ENCODE results near the gene PSMD7. TPM values are rescaled to one million over a fixed set of nuclear protein-coding genes. Genes with fewer than 3 reads are reported as not detected.
"Not testable (repeated sequence)": the region's sequence is repeated elsewhere in the genome, so short reads cannot be mapped to it uniquely, and the experiment has no call there.

The PSMD7 gene
- total RNA-seq, 1 donor from 2014 or later = 127 TPM

DNA sequence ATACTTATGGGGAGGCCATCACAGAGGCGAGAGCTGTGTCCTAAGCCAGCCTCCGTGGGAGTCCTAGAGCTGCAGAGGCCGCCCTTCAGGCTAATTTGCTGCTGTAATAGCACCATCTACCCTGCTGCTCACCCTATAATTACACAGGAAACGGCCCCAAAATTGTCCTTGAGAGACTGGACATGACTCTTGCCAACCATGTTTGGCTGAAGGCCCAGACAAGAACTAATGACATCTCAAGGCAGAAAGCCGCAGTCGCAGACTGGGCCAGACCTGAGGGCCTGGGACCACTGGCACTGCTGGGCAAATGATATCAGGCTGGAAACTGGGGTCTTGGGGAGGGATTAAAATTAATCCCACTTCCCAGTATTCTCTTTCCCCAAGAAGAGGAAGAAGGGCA is 24.1 kb downstream of the PSMD7 start:
- no peak overlapping the region for H3K4me3 Mint-ChIP-seq
- H3K27ac Mint-ChIP-seq = no peak overlapping the region
- no peak overlapping the region for H3K4me2 ChIP-seq
- H3K79me2 ChIP-seq (ENCODE audit: low read depth) = no peaks in the 10 kb centered on the region
- H3K4me3 ChIP-seq = no peak overlapping the region
- no peaks in the 10 kb centered on the region for H3K27me3 ChIP-seq
- no peak overlapping the region for H3K27ac ChIP-seq
- no peak overlapping the region for H3K9ac ChIP-seq
- no peaks in the 10 kb centered on the region for H3K9me3 ChIP-seq (ENCODE audit: low read depth)
- H3F3A ChIP-seq (ENCODE audit: low read depth) = no peaks in the 10 kb centered on the region
- H3K4me1 Mint-ChIP-seq = no peaks in the 10 kb centered on the region
- H3K36me3 ChIP-seq = no peaks in the 10 kb centered on the region
- H3K9me3 Mint-ChIP-seq = no peaks in the 10 kb centered on the region
- TF ChIP-seq, protein P1, sequence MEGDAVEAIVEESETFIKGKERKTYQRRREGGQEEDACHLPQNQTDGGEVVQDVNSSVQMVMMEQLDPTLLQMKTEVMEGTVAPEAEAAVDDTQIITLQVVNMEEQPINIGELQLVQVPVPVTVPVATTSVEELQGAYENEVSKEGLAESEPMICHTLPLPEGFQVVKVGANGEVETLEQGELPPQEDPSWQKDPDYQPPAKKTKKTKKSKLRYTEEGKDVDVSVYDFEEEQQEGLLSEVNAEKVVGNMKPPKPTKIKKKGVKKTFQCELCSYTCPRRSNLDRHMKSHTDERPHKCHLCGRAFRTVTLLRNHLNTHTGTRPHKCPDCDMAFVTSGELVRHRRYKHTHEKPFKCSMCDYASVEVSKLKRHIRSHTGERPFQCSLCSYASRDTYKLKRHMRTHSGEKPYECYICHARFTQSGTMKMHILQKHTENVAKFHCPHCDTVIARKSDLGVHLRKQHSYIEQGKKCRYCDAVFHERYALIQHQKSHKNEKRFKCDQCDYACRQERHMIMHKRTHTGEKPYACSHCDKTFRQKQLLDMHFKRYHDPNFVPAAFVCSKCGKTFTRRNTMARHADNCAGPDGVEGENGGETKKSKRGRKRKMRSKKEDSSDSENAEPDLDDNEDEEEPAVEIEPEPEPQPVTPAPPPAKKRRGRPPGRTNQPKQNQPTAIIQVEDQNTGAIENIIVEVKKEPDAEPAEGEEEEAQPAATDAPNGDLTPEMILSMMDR (IDR thresholded peaks at IDR 0.05) = no peak
- TF ChIP-seq EZH2 (IDR thresholded peaks at IDR 0.05) (no peak), EZH2phosphoT487 (IDR thresholded peaks at IDR 0.05) (no peak)
- no peak for DNase-seq (ENCODE audit: low spot score)
- H3K27me3 Mint-ChIP-seq (ENCODE audit: insufficient read depth, low read depth) = peaks cover 4% of the 10 kb centered on the region
- no peaks in the 10 kb centered on the region for H3K4me1 ChIP-seq
- no peak overlapping the region for H2AFZ ChIP-seq (replicated peaks)
- H3K36me3 Mint-ChIP-seq = peaks cover 2% of the 10 kb centered on the region
- no peaks in the 10 kb centered on the region for H4K20me1 ChIP-seq (ENCODE audit: low read depth)

- Mint-ChIP-seq H3K27ac (no peak overlapping the region), H3K27me3 (ENCODE audit: insufficient read depth, low read depth) (peaks cover 4% of the 10 kb centered on the region), H3K36me3 (peaks cover 6% of the 10 kb centered on the region), H3K4me1 (no peaks in the 10 kb centered on the region), H3K9me3 (no peaks in the 10 kb centered on the region), H3K4me3 (no peak overlapping the region)
- H3K4me3 ChIP-seq = no peak overlapping the region
- H3K27ac ChIP-seq = no peak overlapping the region
- no peaks in the 10 kb centered on the region for H3F3A ChIP-seq (ENCODE audit: low read depth)
- H3K79me2 ChIP-seq (ENCODE audit: low read depth) = no peaks in the 10 kb centered on the region
- no peak overlapping the region for H3K4me2 ChIP-seq
- no peaks in the 10 kb centered on the region for H3K27me3 ChIP-seq
- TF ChIP-seq EZH2 (IDR thresholded peaks at IDR 0.05) (no peak), EZH2phosphoT487 (IDR thresholded peaks at IDR 0.05) (no peak)
- no peaks in the 10 kb centered on the region for H4K20me1 ChIP-seq (ENCODE audit: low read depth)
- DNase-seq (ENCODE audit: low spot score) = no peak
- no peaks in the 10 kb centered on the region for H3K36me3 ChIP-seq
- H3K4me1 ChIP-seq = no peaks in the 10 kb centered on the region
- no peaks in the 10 kb centered on the region for H3K9me3 ChIP-seq (ENCODE audit: low read depth)
- no peak overlapping the region for H3K9ac ChIP-seq
- no peak overlapping the region for H2AFZ ChIP-seq (replicated peaks)
Observed at GRCh38 chr16:74321356-74321755, 24.7 kb downstream of the PSMD7 start.

- H3K9me3 Mint-ChIP-seq = no peaks in the 10 kb centered on the region
- no peaks in the 10 kb centered on the region for H3K9me3 ChIP-seq (ENCODE audit: low read depth)
- H3F3A ChIP-seq (ENCODE audit: low read depth) = no peaks in the 10 kb centered on the region
- H3K36me3 Mint-ChIP-seq = peaks cover 12% of the 10 kb centered on the region
- H3K79me2 ChIP-seq (ENCODE audit: low read depth) = no peaks in the 10 kb centered on the region
- no peaks in the 10 kb centered on the region for H3K36me3 ChIP-seq
- H3K4me2 ChIP-seq = no peak overlapping the region
- no peaks in the 10 kb centered on the region for H4K20me1 ChIP-seq (ENCODE audit: low read depth)
- no peak overlapping the region for H2AFZ ChIP-seq (replicated peaks)
- H3K4me1 Mint-ChIP-seq = no peaks in the 10 kb centered on the region
- H3K9ac ChIP-seq = no peak overlapping the region
- no peak overlapping the region for H3K27ac ChIP-seq
- TF ChIP-seq, protein P1 (IDR thresholded peaks at IDR 0.05) = no peak
- TF ChIP-seq EZH2phosphoT487 (IDR thresholded peaks at IDR 0.05) (no peak), EZH2 (IDR thresholded peaks at IDR 0.05) (no peak)
- no peak overlapping the region for H3K4me3 ChIP-seq
- no peak overlapping the region for H3K4me3 Mint-ChIP-seq
- no peak overlapping the region for H3K27ac Mint-ChIP-seq
- no peaks in the 10 kb centered on the region for H3K4me1 ChIP-seq
- no peak for DNase-seq (ENCODE audit: low spot score)
- H3K27me3 ChIP-seq = no peaks in the 10 kb centered on the region
- H3K27me3 Mint-ChIP-seq (ENCODE audit: insufficient read depth, low read depth) = peaks cover 4% of the 10 kb centered on the region
Observed at GRCh38 chr16:74322301-74322710, 25.7 kb downstream of the PSMD7 start.

GRCh38 chr16:74324777-74325176 is 28.2 kb downstream of the PSMD7 start:
- not testable (repeated sequence) for H3K27me3 ChIP-seq; H2AFZ ChIP-seq (replicated peaks); H3K4me1 ChIP-seq; H3K36me3 ChIP-seq; H3K4me3 ChIP-seq; H3K79me2 ChIP-seq (ENCODE audit: low read depth); H3F3A ChIP-seq (ENCODE audit: low read depth); H3K4me3 Mint-ChIP-seq; H3K27me3 Mint-ChIP-seq (ENCODE audit: insufficient read depth, low read depth); H4K20me1 ChIP-seq (ENCODE audit: low read depth); H3K9me3 ChIP-seq (ENCODE audit: low read depth); H3K4me1 Mint-ChIP-seq; H3K27ac ChIP-seq; DNase-seq (ENCODE audit: low spot score); H3K9me3 Mint-ChIP-seq; H3K27ac Mint-ChIP-seq; H3K4me2 ChIP-seq; H3K9ac ChIP-seq
- peaks cover 17% of the 10 kb centered on the region for H3K36me3 Mint-ChIP-seq
